Stimulated activated CD8-positive, alpha-beta memory T cell treated with anti-CD3 and anti-CD28 coated beads, Interleukin-15, amount 100 ng/mL, for 4 hours (primary cell): ENCODE results near the gene GRIN3B.
"Not testable (repeated sequence)": the region's sequence is repeated elsewhere in the genome, so short reads cannot be mapped to it uniquely, and the experiment has no call there.

Source experiments
- DNase-seq, 2 donors: peaks; one replicate each; pipeline ENCODE4 v3.0.0-alpha.2; 2020; ENCODE audit warnings: low read depth in 2 of 2

The GRIN3B gene

GRCh38 chr19:1000095-1000494 is at the start of gene GRIN3B:
Gene GRIN3B (plus strand): TSS chr19:1000419. CDS start chr19:1000438, 19 bp downstream.
- DNase-seq = peak in 1 of 2 donors; percentile 25

- DNase-seq = no peak
These were observed 48.1 kb upstream of the GRIN3B start for GRCh38 chr19:952049-952679.

DNA sequence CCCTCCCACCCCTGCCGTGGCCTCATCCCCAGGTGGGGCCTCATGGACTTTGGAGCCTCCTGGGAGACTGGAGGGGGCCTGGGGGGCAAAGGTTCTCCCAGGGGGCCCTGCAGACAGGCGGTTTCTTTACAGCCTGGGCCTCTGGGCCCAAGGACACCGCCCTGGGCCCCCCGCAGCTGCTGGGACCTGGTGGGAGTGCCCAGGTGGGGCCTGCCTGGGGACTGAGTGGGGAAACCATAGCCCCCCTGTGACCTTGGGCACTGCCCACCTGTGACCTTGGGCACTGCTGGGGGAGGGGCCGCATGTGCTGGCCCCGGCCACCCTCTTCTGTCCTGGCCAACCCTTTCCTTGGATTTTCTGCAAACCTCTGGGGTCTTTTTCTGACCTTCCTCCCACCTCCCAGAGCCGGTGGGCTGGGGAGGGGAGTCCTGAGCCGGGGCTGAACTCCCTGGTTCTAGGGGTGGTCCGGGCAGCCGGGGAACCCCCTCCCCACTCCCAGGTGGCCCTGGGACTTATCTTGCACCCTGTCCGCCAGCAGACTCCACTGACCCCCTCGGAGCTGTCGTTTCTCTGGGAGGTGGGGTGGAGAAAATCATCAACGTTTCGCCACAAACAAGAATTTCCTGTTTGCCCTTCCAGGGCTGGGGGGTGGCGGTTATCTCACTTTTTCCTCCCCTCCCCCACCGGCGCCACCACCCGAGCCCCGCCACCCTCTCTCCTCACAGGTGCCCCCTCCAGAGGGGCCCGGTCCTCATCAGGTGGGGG is 47.4 kb upstream of the GRIN3B start:
- DNase-seq = no peak

GRCh38 chr19:953445-954271 is 46.6 kb upstream of the GRIN3B start:
- DNase-seq = no peak

GRCh38 chr19:954272-954671 is 45.9 kb upstream of the GRIN3B start:
- DNase-seq = no peak

DNA sequence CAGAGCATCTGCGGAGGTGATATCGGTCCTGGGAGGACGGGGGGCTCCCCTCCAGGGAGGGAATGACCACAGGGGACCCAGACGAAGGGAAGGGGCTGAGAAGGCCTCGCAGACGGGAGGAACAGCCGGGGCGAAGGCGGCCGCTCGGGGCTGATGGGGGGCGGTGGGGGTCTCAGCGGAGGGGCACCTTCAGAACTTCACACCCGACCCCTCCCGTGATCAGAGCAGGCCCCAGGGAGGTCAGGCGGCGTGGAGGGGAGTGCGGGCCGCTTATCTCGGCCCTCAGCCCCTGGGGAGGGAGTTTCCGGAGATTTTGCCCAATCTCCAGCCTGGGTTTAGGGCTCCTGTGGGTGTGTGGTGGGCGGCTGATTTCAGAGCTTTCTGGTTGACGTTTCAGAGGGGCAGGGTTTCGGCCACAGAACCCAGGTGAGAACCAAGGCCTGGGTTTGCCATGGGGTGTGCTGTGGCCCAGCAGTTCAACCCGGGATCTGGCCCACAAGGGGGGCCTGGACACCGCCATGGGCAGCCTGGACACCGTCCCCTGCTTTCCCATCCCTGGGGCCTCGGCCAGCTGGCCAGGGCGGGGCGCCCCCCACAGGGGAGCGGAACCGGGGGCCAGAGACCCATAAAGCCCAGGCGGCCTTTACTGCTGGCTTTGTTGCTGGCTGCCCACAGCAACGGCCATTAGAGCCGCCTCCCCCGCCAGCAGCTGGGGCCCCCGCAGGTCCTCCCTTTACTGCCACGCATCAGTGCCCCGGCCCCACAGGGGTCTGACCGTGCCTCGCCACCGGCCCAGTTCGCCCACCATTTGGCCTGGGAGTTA is 45.3 kb upstream of the GRIN3B start:
- no peak for DNase-seq

DNA sequence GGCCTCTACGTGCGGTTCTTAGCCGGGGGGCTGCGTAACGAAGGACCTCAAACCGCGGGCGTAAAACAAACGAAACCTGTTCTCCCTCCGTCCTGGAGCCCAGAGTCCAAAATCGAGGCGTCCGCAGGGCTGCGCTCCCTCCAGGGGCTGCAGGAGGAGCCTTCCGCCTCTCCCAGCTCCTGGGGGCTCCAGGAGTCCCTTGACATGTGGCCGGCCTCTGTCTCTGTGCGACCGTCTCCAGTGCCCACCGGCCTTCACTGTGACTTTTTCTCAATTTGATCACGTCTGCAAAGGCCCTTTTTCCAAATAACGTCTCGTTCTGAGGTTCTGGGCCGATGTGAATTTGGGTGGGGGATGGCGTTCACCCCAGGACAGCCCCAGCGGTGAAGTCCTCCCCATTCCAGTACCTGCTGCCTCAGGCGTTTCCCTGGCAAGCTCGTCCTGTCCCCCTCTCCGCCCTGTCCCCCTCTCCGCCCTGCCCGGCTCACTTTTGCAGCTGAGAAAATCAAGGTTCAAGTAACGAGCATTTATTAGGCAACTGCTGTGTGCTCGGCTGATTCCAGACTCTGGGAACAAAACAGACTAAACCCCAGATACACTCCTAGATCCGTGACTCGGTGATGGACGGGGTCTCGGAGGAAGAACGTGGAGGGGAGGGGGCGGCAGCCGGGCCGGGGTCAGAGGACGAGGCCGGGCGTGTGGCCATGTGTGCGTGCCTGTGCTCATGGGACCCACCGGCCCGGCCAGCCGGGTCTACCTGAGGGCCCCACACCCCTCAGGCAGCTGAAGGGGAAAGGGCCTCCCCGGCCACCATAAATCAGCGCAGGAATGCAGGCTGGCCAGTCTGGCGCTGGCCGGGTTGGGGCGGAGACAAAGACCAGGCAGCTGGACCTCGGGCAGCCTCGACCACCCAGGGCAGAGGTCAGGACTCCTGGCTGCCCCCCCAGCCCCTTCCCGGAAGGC is 44.1 kb upstream of the GRIN3B start:
- no peak for DNase-seq

DNA sequence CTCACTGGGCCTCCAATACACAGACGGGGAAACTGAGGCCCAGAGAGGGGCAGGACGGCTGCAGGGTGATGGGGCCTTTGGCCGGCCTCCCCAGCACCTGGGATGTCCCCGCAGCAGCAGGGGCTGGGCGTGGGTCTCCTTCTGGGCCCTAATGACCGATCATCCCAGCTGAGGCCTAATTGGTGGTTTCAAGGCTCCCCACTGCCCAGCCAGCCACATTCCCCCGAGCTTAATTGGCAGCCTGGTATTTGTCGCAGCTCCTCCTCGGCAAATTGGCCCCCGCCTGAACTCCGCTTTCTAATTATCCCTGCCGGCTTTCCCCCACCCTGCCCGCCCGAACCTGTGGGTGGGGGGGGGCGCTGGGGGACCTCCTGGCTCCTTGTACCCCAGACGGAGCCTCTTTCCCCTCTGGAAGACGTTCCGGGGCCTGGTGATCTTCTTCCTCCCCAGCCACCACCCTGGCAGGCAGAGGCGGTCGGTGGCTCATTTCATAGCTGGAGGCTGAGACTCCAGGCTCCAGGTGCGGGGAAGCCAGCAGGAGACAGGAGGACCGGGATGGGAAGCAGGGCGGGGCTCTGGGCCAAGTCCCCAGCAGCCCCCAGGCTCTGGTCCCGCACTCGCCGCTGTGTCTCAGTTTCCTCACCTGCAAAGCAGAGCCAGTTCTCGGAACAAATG is 43.3 kb upstream of the GRIN3B start:
- DNase-seq = no peak

DNA sequence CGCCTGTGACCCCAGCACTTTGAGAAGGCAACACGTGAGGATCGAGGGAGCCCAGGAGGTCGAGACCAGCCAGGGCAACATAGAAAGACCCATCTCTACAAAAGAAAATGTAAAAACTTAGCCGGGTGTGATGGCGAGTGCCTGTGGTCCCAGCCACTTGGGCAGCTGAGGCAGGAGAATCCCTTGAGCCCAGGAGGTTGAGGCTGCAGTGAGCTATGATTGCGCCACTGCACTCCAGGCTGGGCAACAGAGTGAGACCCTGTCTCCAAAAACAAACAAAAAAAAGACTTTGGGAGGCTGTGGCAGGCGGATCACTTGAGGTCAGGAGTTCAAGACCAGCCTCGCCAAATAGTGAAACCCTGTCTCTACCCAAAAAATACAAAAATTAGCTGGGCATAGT is 42.6 kb upstream of the GRIN3B start:
- not testable (repeated sequence) for DNase-seq

- peak in 1 of 2 donors; percentile 10 for DNase-seq
These were observed 41.0 kb upstream of the GRIN3B start for GRCh38 chr19:958967-959855.

DNA sequence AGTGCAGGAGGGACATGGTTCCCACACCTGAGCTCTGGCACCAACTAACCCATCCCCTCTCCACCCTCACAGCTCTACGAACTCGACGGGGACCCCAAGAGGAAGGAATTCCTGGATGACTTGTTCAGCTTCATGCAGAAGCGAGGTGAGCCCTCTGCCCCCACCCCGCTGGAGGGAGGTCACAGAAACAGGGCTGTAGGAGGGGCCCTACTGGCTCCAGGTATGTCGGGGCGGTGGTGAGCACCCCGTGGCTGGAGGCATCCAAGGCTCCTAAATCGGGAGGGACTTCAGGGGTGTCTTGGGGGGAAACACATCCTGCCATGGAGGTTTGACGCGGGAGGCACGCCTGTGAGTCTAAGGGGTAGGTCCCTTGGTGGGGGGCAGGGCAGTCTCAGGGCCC is 40.2 kb upstream of the GRIN3B start:
- DNase-seq = no peak

GRCh38 chr19:960601-960938 is 39.6 kb upstream of the GRIN3B start:
- no peak for DNase-seq

DNA sequence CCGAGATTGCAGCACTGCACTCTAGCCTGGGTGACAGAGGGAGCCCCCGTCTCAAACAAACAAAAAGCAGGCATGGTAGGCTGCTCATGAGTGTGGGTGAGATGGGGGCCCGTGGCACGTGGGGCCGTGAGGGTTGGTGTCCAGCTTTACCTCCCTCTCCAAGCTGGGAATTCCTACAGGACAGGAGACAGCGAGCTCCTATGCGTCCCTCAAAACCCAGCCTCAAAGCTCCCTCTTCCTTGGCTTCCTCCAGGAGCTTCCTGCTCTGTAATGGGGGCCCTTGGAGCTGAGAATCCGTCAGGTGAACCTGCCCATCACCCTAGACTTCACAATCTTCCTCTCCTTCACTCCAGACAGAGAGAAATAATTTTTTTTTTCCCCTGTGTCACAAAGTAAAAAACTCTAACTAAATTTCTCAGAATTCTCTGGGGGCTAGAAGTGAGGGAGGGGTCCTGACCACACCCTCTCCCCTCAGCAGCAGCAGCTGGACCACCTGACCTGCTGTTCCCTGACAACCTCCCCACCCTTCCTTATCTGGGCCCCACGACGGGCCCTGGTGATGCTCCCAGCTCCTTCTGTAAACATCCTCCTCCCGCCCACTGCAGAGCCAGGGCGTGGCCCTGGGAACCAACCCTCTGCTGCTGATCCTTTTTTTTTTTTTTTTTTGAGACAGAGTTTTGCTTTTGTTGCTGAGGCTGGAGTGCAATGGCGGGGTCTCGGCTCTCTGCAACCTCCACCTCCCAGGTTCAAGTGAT is 38.2 kb upstream of the GRIN3B start:
- DNase-seq = no peak

DNA sequence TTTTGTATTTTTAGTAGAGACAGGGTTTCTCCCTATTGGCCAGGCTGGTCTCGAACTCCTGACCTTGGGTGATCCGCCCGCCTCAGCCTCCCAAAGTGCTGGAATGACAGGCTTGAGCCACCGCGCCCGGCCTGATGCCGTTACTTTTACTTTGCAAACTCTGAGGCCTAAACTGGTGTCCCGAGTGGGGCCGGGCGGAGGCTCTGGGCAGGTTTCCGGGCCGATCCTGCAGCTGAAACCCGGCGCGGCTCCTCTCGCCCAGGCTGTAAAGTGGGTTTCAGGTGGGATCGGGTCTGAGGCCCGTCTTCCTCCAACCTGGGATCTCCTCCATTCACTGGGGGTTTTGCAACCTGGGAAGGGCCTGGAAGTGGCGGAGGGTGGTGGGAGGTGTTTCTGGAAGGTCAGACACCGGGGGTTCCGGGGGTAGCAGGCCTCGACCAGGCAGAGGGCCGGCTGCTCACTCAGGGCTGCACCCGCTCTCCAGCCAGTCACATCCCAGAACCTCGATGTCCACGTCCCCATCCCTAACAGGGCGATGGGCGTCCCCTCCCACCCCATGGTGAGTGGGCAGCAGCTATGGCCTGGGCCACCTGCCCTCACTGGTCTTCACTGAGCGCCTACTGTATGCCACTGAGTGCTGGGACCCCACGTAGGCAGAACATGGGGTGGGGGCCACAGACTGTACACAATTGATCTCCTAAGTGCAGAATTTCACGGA is 37.4 kb upstream of the GRIN3B start:
- DNase-seq = no peak

DNA sequence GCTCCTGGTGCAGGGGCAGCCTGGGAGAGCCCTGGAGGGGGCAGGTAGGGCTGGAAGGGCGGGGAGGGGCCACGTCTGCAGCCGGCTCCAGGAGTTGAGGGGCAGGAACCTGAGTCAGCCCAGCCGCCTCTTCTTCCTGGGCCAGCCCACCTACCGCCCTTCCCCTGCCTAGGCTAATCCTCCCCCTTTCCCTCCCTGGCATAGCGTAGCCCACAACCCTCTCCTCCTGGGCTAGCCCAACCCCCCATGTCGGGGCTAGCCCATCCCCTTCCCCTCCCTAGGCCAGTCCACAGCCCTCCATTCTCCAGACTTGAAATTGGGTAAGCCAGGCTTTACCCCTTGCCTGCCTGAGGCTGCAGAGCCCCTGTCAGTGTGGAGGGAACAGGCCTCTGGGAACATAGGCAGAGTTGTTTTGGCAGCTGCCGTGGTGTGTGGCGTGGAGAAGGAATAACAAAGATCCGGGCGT is 36.7 kb upstream of the GRIN3B start:
- no peak for DNase-seq

GRCh38 chr19:964116-964520 is 36.1 kb upstream of the GRIN3B start:
- no peak for DNase-seq
